ENCODE data around the gene MLANA.

MLANA gene

GRCh38 chr9:5890641-5891040 lies at the start of gene MLANA:
TSS of gene MLANA (plus strand) at chr9:5890889. CDS start at chr9:5892475, 1,586 bp downstream.
- no peak for DNase-seq (ENCODE audit: low spot score)

GRCh38 chr9:5841771-5842573 lies 48.7 kb upstream of the MLANA start:
- DNase-seq (ENCODE audit: low spot score), result no peak

GRCh38 chr9:5842929-5843793 lies 47.5 kb upstream of the MLANA start:
- no peak for DNase-seq (ENCODE audit: low spot score)

GRCh38 chr9:5843794-5844471 lies 46.8 kb upstream of the MLANA start:
- peak; percentile 20 for DNase-seq (ENCODE audit: low spot score)

GRCh38 chr9:5845157-5845531 lies 45.5 kb upstream of the MLANA start:
- DNase-seq (ENCODE audit: low spot score), result no peak

GRCh38 chr9:5846096-5846495 lies 44.6 kb upstream of the MLANA start:
- no peak for DNase-seq (ENCODE audit: low spot score)

GRCh38 chr9:5846501-5846921 lies 44.2 kb upstream of the MLANA start:
- no peak for DNase-seq (ENCODE audit: low spot score)

- no peak for DNase-seq (ENCODE audit: low spot score)
Observed at GRCh38 chr9:5848372-5848882, 42.3 kb upstream of the MLANA start.

- no peak for DNase-seq (ENCODE audit: low spot score)
Observed at GRCh38 chr9:5850724-5851122, 40.0 kb upstream of the MLANA start.

- DNase-seq (ENCODE audit: low spot score), result peak; percentile 60
Observed at GRCh38 chr9:5851445-5851844, 39.2 kb upstream of the MLANA start.

GRCh38 chr9:5852987-5853386 lies 37.7 kb upstream of the MLANA start:
- DNase-seq (ENCODE audit: low spot score), result no peak

GRCh38 chr9:5853617-5854016 lies 37.1 kb upstream of the MLANA start:
- DNase-seq (ENCODE audit: low spot score), result no peak

GRCh38 chr9:5854063-5854790 lies 36.5 kb upstream of the MLANA start:
- no peak for DNase-seq (ENCODE audit: low spot score)

GRCh38 chr9:5857928-5858327 lies 32.8 kb upstream of the MLANA start:
- no peak for DNase-seq (ENCODE audit: low spot score)

- no peak for DNase-seq (ENCODE audit: low spot score)
Observed at GRCh38 chr9:5858833-5859232, 31.9 kb upstream of the MLANA start.

- DNase-seq (ENCODE audit: low spot score), result no peak
Observed at GRCh38 chr9:5863092-5863746, 27.5 kb upstream of the MLANA start.

GRCh38 chr9:5864446-5864845 lies 26.2 kb upstream of the MLANA start:
- no peak for DNase-seq (ENCODE audit: low spot score)

GRCh38 chr9:5866272-5866671 lies 24.4 kb upstream of the MLANA start:
- no peak for DNase-seq (ENCODE audit: low spot score)

- no peak for DNase-seq (ENCODE audit: low spot score)
Observed at GRCh38 chr9:5866685-5867084, 24.0 kb upstream of the MLANA start.

GRCh38 chr9:5868235-5868634 lies 22.5 kb upstream of the MLANA start:
- DNase-seq (ENCODE audit: low spot score), result no peak

Measured in GM03348 (cell line).